H1 (cell line): ENCODE results near the gene SYTL2. TPM values are rescaled to one million over a fixed set of nuclear protein-coding genes. Genes with fewer than 3 reads are reported as not detected.

Experiments used
- BCL11A ChIP-seq, 2 experiments: IDR thresholded peaks; one replicate each; pipeline ENCODE4 v1.6.1; 2011; ENCODE audit warnings: low read depth in 2 of 2, low read length in 2 of 2, mild to moderate bottlenecking in 2 of 2
- CHD2 ChIP-seq: IDR thresholded peaks from 2 replicates; pipeline ENCODE4 v1.6.1; 2012; ENCODE audit warnings: low read length, improper control_type of control experiment
- EZH2 ChIP-seq: fragments of 200-600 bp; sonication (generic); IDR thresholded peaks from 2 replicates; pipeline ENCODE4 v1.7.1; 2012; ENCODE audit warnings: low read depth, mild to moderate bottlenecking, moderate library complexity, low read length, inconsistent platforms; ENCODE audit not compliant: severe bottlenecking
- ZNF274 ChIP-seq: IDR thresholded peaks from 2 replicates; pipeline ENCODE4 v1.7.0; 2012; ENCODE audit warnings: low read length, borderline replicate concordance; ENCODE audit errors: extremely low read depth
- polyA plus RNA-seq, 7 experiments: library from polyadenylated mRNA; depleted of rRNA in 3 of 7; stranded (reverse) in 5 of 7; unstranded in 2 of 7; fragments of >200 nt in 5 of 7; fragments of 200-250 nt in 2 of 7; gene quantifications; 1 replicate in 5 of 7; 2 replicates in 1 of 7; 4 replicates in 1 of 7; pipeline versions ENCODE4 v1.2.1 to v1.2.3, GENCODE V29; 2011 to 2013; ENCODE audit warnings: missing spikeins in 2 of 7, mixed read lengths in 2 of 7
- total RNA-seq: library from RNA; stranded (reverse); fragmentation: NEBNext Ultra II Directional; extraction: Animal tissue kit (Norgen Biotek cat#: 25700); gene quantifications from 2 replicates; pipeline ENCODE4 v1.2.1, GENCODE V29; 2021

Gene SYTL2
- total and polyA plus RNA-seq, 2 of the 8 experiments (the other 6 are each of a cell fraction or from before 2014, with no cell fraction given) = 1.3 to 9.1 TPM

DNA sequence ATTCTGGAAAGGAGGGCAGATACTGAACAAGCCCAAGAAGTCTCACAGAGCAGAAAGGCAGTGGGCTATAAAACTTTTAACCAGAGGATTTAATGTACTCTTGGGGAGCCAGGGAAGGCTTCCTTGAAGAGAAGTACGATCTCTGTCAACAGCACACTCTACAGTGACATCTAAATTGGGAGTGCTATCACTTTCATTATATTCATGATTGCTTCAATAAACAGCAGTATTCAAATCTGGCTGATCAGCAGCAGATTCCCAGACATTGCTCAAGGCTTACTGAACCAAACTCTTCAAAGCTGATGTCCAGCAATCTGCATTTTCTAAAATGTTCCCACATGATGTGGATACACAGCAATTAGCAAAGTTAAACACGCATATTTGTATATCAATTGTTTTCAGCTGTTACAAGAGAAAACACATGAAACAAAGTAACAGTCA lies 44.2 kb downstream of the SYTL2 start (continued):
- no peak for TF ChIP-seq BCL11A (IDR thresholded peaks at IDR 0.05; ENCODE audit: low read depth in 2 of 2, low read length in 2 of 2)
- TF ChIP-seq ZNF274 = no peak
- no peak for TF ChIP-seq EZH2
- TF ChIP-seq CHD2 = no peak
- TF ChIP-seq, all 59 proteins: peak for 0
